H9 (cell line): ENCODE data around the gene LMO1. TPM values are rescaled to one million over a fixed set of nuclear protein-coding genes. Genes with fewer than 3 reads are reported as not detected.

Source experiments
- DNase-seq: peaks from one replicate; pipeline ENCODE4 v3.0.0-alpha.2; 2017
- H2AFZ ChIP-seq: one replicate; pipeline ENCODE4 v1.6.1; 2013; ENCODE audit warnings: mild to moderate bottlenecking, low read length, control low read depth, moderate library complexity
- H2AK5ac ChIP-seq: 2 replicates; pipeline ENCODE4 v1.6.1; 2013; ENCODE audit warnings: low read length, control low read depth, mixed read lengths; ENCODE audit not compliant: insufficient read length
- H2BK120ac ChIP-seq: one replicate; pipeline ENCODE4 v1.6.1; 2013; ENCODE audit warnings: low read depth, mild to moderate bottlenecking, low read length, control low read depth, inconsistent platforms; ENCODE audit not compliant: poor library complexity, severe bottlenecking
- H2BK12ac ChIP-seq: 2 replicates; pipeline ENCODE4 v1.6.1; 2013; ENCODE audit warnings: low read length, control low read depth, mixed read lengths, low read depth; ENCODE audit not compliant: insufficient read length
- H2BK15ac ChIP-seq: 2 replicates; pipeline ENCODE4 v1.6.1; 2013; ENCODE audit warnings: low read depth, low read length, control low read depth
- H2BK20ac ChIP-seq: one replicate; pipeline ENCODE4 v1.6.1; 2013; ENCODE audit warnings: low read depth, mild to moderate bottlenecking, low read length, control low read depth, inconsistent platforms; ENCODE audit not compliant: poor library complexity, severe bottlenecking
- H2BK5ac ChIP-seq: 2 replicates; pipeline ENCODE4 v1.6.1; 2013; ENCODE audit warnings: low read length, control low read depth, mixed read lengths; ENCODE audit not compliant: insufficient read length
- H3K14ac ChIP-seq: 2 replicates; pipeline ENCODE4 v1.6.1; 2013; ENCODE audit warnings: low read length, control low read depth; ENCODE audit not compliant: insufficient read depth
- H3K18ac ChIP-seq: 2 replicates; pipeline ENCODE4 v1.6.1; 2013; ENCODE audit warnings: low read depth, mild to moderate bottlenecking, mixed read lengths, low read length, control low read depth; ENCODE audit not compliant: insufficient read length
- H3K23ac ChIP-seq: 2 replicates; pipeline ENCODE4 v1.6.1; 2013; ENCODE audit warnings: low read length, control low read depth, mixed read lengths, low read depth; ENCODE audit not compliant: insufficient read length
- H3K23me2 ChIP-seq: 2 replicates; pipeline ENCODE4 v1.6.1; 2013; ENCODE audit warnings: low read depth, mild to moderate bottlenecking, mixed read lengths, low read length, control low read depth; ENCODE audit not compliant: insufficient read length, poor library complexity, severe bottlenecking
- H3K27ac ChIP-seq: 2 replicates; pipeline ENCODE4 v1.5.1; 2013; ENCODE audit warnings: low read length, control low read depth, mixed read lengths, low read depth; ENCODE audit not compliant: insufficient read length
- H3K27me3 ChIP-seq: 2 replicates; pipeline ENCODE4 v1.6.1; 2013; ENCODE audit warnings: low read length, control low read depth, inconsistent platforms; ENCODE audit not compliant: insufficient read depth
- H3K4ac ChIP-seq: 2 replicates; pipeline ENCODE4 v1.6.1; 2013; ENCODE audit warnings: low read depth, mild to moderate bottlenecking, control low read depth, inconsistent platforms, low read length, moderate library complexity
- H3K4me1 ChIP-seq: 2 replicates; pipeline ENCODE4 v1.6.1; 2013; ENCODE audit warnings: low read length, control low read depth, inconsistent platforms; ENCODE audit not compliant: insufficient read depth
- H3K4me2 ChIP-seq: 2 replicates; pipeline ENCODE4 v1.6.1; 2013; ENCODE audit warnings: low read length, control low read depth, mixed read lengths; ENCODE audit not compliant: insufficient read length, insufficient read depth
- H3K56ac ChIP-seq: 2 replicates; pipeline ENCODE4 v1.6.1; 2013; ENCODE audit warnings: low read depth, mild to moderate bottlenecking, mixed read lengths, low read length, control low read depth; ENCODE audit not compliant: insufficient read length
- H3K79me1 ChIP-seq: 2 replicates; pipeline ENCODE4 v1.6.1; 2013; ENCODE audit warnings: low read depth, mild to moderate bottlenecking, moderate library complexity, low read length, control low read depth, inconsistent platforms; ENCODE audit not compliant: insufficient read depth, poor library complexity, severe bottlenecking
- H3K79me2 ChIP-seq: 2 replicates; pipeline ENCODE4 v1.6.1; 2013; ENCODE audit warnings: low read length, control low read depth, inconsistent platforms; ENCODE audit not compliant: insufficient read depth
- H3K9ac ChIP-seq: 2 replicates; pipeline ENCODE4 v1.6.1; 2013; ENCODE audit warnings: low read length, control low read depth, mixed read lengths; ENCODE audit not compliant: insufficient read length; ENCODE audit errors: extremely low read depth
- H3K9me3 ChIP-seq: one replicate; pipeline ENCODE4 v1.6.1; 2013; ENCODE audit warnings: low read depth, low read length, inconsistent platforms; ENCODE audit not compliant: control insufficient read depth
- H3T11ph ChIP-seq: one replicate; pipeline ENCODE4 v1.6.1; 2013; ENCODE audit warnings: mild to moderate bottlenecking, low read length, control low read depth, inconsistent platforms
- H4K20me1 ChIP-seq: one replicate; pipeline ENCODE4 v1.6.1; 2013; ENCODE audit not compliant: control insufficient read depth, insufficient read length, insufficient read depth
- H4K5ac ChIP-seq: 2 replicates; pipeline ENCODE4 v1.6.1; 2013; ENCODE audit warnings: low read depth, mild to moderate bottlenecking, mixed read lengths, low read length, control low read depth; ENCODE audit not compliant: insufficient read length
- H4K8ac ChIP-seq: replicated peaks from 2 replicates; pipeline ENCODE4 v1.6.1; 2013; ENCODE audit warnings: low read length, control low read depth, mixed read lengths, low read depth; ENCODE audit not compliant: insufficient read length
- H4K91ac ChIP-seq: 2 replicates; pipeline ENCODE4 v1.6.1; 2013; ENCODE audit warnings: low read depth, mild to moderate bottlenecking, moderate library complexity, mixed read lengths, low read length, control low read depth; ENCODE audit not compliant: insufficient read length
- H3K27ac Mint-ChIP-seq, 3 experiments: 2 replicates in 2 of 3; 3 replicates in 1 of 3; pipeline ENCODE4 v1.8.0; 2020 to 2021; ENCODE audit warnings: mixed read lengths in 3 of 3, mild to moderate bottlenecking in 1 of 3, moderate library complexity in 1 of 3
- H3K27me3 Mint-ChIP-seq: 2 replicates; pipeline ENCODE4 v1.8.0; 2021; ENCODE audit warnings: low read depth, mild to moderate bottlenecking, moderate library complexity, mixed read lengths
- H3K36me3 Mint-ChIP-seq, 3 experiments: 2 replicates in 2 of 3; 3 replicates in 1 of 3; pipeline ENCODE4 v1.8.0; 2020 to 2021; ENCODE audit warnings: low read depth in 3 of 3, mixed read lengths in 3 of 3; ENCODE audit not compliant: insufficient read depth in 1 of 3
- H3K4me1 Mint-ChIP-seq, 2 experiments: 2 replicates each; pipeline ENCODE4 v1.8.0; 2020; ENCODE audit warnings: mixed read lengths in 2 of 2
- H3K4me3 Mint-ChIP-seq, 2 experiments: 2 replicates in 1 of 2; 3 replicates in 1 of 2; pipeline ENCODE4 v1.8.0; 2020 to 2021; ENCODE audit warnings: mild to moderate bottlenecking in 2 of 2, mixed read lengths in 2 of 2, moderate library complexity in 1 of 2
- H3K9me3 Mint-ChIP-seq, 2 experiments: 2 replicates in 1 of 2; 3 replicates in 1 of 2; pipeline ENCODE4 v1.8.0; 2020; ENCODE audit warnings: mild to moderate bottlenecking in 2 of 2, mixed read lengths in 2 of 2, moderate library complexity in 1 of 2
- WGBS: extraction: QIAGEN DNeasy Blood & Tissue Kit; methylation state at CpG from one replicate; pipeline ENCODE4 v1.1.7; 2013; ENCODE audit warnings: missing lambda C conversion rate, low lambda C conversion rate, mixed read lengths; ENCODE audit not compliant: insufficient read length; ENCODE audit errors: extremely low coverage; 5-methylcytosine and 5-hydroxymethylcytosine counted together
- total RNA-seq: library from RNA; stranded (reverse); gene quantifications from 2 replicates; pipeline ENCODE4 v1.2.1, GENCODE V29; 2021
- TF ChIP-seq, protein P1 (sequence below): fragments of 200-600 bp; sonication (generic); conservative IDR thresholded peaks from 3 replicates; pipeline ENCODE4 v1.8.0; 2021; ENCODE audit warnings: antibody characterized with exemption, mild to moderate bottlenecking

LMO1 gene
- total RNA-seq, 1 experiment from 2014 or later: 0.50 TPM

DNA sequence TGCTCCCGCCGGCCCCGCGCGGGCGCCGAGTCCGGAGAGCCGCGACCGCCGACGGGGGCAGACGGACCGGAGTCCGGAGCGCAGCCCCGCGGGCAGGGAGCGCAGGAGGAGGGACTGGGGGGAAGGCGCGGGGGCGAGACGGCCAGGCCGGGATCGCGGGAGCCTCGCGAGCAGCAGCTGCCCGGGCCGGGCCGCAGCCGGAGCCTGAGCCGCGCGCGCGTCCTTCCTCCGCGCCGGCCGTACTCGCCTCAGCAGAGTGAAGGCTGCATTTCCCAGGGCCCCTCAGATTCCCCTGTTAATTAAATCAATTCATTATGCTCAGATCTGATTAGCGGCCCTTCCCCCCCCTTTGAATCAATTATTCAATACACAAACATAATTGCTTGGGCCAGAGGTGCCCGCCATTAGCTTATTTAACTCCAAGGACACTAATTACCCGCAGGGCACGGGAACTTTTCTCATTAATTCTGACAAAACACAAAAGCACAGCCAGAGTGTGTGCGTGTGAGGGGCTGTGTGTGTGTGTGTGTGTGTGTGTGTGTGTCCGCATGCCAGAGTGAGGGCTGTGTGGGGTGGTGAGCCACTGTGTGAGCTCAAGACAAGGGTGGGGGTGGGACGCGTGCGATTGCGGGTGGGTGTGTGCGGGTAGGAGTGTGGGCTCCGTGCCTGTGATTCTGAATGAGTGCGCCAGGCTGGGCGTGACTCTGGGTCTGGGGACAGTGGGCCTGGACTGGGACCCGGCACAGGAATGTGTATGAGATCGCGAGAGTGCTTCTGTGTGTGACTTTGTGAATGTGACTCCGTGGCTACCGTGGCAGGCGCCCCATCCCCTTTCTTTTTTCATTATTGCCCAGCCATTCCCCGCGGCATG is 5.1 kb upstream of the LMO1 start:
- Histone ChIP-seq H3K79me2 (no peaks in the 10 kb centered on the region), H2BK15ac (no peak overlapping the region), H2BK20ac (no peak overlapping the region), H3K9ac (no peak overlapping the region), H3K9me3 (no peaks in the 10 kb centered on the region), H2BK120ac (no peak overlapping the region), H3K18ac (no peak overlapping the region), H3K27me3 (peaks cover 49% of the 10 kb centered on the region), H4K8ac (no peak overlapping the region), H3K23ac (no peak overlapping the region), H2AFZ (no peak overlapping the region), H4K20me1 (no peaks in the 10 kb centered on the region), H4K91ac (no peak overlapping the region), H3K56ac (no peak overlapping the region), H3K4me2 (peak overlapping the region; percentile 50), H3K4ac (no peak overlapping the region), H3K14ac (no peak overlapping the region), H3K27ac (no peak overlapping the region), H3K4me1 (no peaks in the 10 kb centered on the region), H3K79me1 (no peaks in the 10 kb centered on the region), H2BK5ac (no peak overlapping the region), H3T11ph (no peak overlapping the region), H2BK12ac (no peak overlapping the region), H2AK5ac (no peak overlapping the region), H3K23me2 (peaks cover 4% of the 10 kb centered on the region), H4K5ac (no peak overlapping the region)
- DNase-seq: no peak
- H3K4me1 Mint-ChIP-seq: peaks cover 7 to 26% of the 10 kb centered on the region in 2 experiments
- no CpG with 5 or more reads among the region's 65 CpGs for WGBS
- no peaks in the 10 kb centered on the region; a peak in 2 of 5 replicates for H3K9me3 Mint-ChIP-seq
- TF ChIP-seq, protein P1, sequence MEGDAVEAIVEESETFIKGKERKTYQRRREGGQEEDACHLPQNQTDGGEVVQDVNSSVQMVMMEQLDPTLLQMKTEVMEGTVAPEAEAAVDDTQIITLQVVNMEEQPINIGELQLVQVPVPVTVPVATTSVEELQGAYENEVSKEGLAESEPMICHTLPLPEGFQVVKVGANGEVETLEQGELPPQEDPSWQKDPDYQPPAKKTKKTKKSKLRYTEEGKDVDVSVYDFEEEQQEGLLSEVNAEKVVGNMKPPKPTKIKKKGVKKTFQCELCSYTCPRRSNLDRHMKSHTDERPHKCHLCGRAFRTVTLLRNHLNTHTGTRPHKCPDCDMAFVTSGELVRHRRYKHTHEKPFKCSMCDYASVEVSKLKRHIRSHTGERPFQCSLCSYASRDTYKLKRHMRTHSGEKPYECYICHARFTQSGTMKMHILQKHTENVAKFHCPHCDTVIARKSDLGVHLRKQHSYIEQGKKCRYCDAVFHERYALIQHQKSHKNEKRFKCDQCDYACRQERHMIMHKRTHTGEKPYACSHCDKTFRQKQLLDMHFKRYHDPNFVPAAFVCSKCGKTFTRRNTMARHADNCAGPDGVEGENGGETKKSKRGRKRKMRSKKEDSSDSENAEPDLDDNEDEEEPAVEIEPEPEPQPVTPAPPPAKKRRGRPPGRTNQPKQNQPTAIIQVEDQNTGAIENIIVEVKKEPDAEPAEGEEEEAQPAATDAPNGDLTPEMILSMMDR: no peak
- peak overlapping the region; percentile 54 to 77 for H3K4me3 Mint-ChIP-seq
- peaks cover 89% of the 10 kb centered on the region for H3K27me3 Mint-ChIP-seq
- no peak overlapping the region for H3K27ac Mint-ChIP-seq
- H3K36me3 Mint-ChIP-seq: no peaks in the 10 kb centered on the region; a peak in 1 of 7 replicates
